ENCODE data around the gene PRX.

Gene PRX

GRCh38 chr19:40425450-40426287 is 12.5 kb upstream of the PRX start, which contains the start of gene SERTAD1:
Gene SERTAD1, minus strand, starts transcription at chr19:40425992. Its CDS starts 2,446 bp downstream, at chr19:40423546.
- peak within 1 kb of the TSS; percentile 98 for H2AFZ ChIP-seq (ENCODE audit: low read depth, low read length)
- peak within 1 kb of the TSS; percentile 88 to 99 for H3K4me3 ChIP-seq (ENCODE audit: low read depth in 1 of 2, low read length in 2 of 2)
- no peaks in the 10 kb centered on the region for H3K9me3 ChIP-seq (ENCODE audit: insufficient read depth, low read length, severe bottlenecking)
- ATAC-seq (ENCODE audit: insufficient read depth, low read depth) (peak; percentile 93), DNase-seq (peak; percentile 100)
- no peaks in the 10 kb centered on the region for H3K27me3 ChIP-seq (ENCODE audit: insufficient read depth, low read length, poor library complexity)
- no peaks in the 10 kb centered on the region for H4K20me1 ChIP-seq (ENCODE audit: insufficient read depth, low read length)
- H3K4me2 ChIP-seq (ENCODE audit: insufficient read depth, low read length) = peak within 1 kb of the TSS; percentile 100
- peak within 1 kb of the TSS; percentile 96 for H3K9ac ChIP-seq (ENCODE audit: low read depth, low read length)
- TF ChIP-seq EZH2 (IDR thresholded peaks at IDR 0.05; ENCODE audit: borderline replicate concordance, low read depth, low read length, severe bottlenecking) (no peak), CTCF (IDR thresholded peaks at IDR 0.05; ENCODE audit: borderline replicate concordance, extremely low read depth, low read length, poor library complexity, severe bottlenecking) (peak; percentile 60)
- peaks cover 25% of the 10 kb centered on the region for H3K4me1 ChIP-seq (ENCODE audit: insufficient read depth, low read length)
- H3K79me2 ChIP-seq (ENCODE audit: insufficient read depth, low read length) = peaks cover 19% of the 10 kb centered on the region
- peaks cover 13% of the 10 kb centered on the region; the same call in 1 of the 2 replicates for H3K36me3 ChIP-seq (ENCODE audit: insufficient read depth, low read length)
- H3K27ac ChIP-seq (ENCODE audit: low read length) = peak within 1 kb of the TSS; percentile 94

DNA sequence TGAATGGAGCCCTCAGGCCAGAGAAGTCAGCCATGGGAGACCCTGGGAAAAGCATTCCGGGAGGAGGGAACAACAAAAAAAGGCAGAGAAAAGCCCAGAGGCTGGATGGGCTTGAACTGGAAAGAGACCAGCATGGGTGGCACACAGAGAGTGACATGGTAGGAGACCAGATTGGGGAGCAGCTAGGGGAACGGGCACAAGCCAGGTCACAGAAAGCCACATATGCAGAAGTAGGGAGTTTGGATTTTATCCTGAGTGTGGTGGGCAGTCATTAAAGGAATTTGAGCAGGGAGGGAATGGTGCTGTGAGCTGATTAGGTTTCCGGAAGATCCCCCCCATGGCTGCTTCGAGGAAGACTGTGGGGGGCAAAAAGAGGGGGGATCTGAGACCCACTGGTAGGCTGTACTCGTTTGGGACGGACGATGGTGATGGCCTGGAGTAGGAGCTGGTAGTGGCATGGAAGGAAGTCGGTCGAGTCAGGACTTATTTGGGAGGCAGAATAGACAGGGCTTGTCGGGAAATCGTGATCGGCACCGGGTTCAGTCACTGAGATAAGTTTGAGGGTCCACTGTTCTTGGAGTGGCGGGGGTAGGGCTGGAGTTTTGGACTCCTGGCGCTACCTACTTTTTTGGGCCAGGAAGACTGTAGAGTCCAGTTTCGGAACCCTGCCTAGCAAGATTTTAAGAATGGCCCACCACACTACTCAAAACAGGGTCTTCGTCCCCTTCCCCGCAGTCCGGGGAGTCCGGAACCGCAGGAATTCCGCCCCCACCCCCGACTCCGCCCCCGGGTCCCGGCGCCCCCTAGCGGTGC is 11.7 kb upstream of the PRX start:
- peak overlapping the region; percentile 98 for H2AFZ ChIP-seq (ENCODE audit: low read depth, low read length)
- ATAC-seq (ENCODE audit: insufficient read depth, low read depth) = no peak
- peak overlapping the region; percentile 96 for H3K9ac ChIP-seq (ENCODE audit: low read depth, low read length)

DNA sequence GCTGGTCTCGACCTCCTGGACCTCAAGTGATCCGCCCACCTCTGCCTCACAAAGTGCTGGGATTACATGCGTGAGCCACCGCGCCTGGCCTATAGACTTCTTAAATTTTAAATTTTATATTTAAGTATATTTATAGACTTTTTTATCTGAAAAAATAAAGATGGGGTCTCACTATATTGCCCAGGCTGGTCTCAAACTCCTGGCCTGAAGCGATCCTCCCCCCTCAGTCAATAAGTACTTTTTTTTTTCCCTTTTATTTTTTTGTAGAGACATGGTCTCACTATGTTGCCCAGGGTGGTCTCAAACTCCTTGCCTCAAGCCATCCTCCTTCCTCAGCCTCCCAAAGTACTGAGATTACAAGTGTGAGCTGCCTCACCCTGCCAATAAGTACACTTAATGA is 10.8 kb upstream of the PRX start:
- ATAC-seq (ENCODE audit: insufficient read depth, low read depth) = no peak
- H3K27ac ChIP-seq (ENCODE audit: low read length) = no peak overlapping the region
- no peak overlapping the region for H3K4me3 ChIP-seq (ENCODE audit: low read depth in 1 of 2, low read length in 2 of 2)
- no peaks in the 10 kb centered on the region for H3K27me3 ChIP-seq (ENCODE audit: insufficient read depth, low read length, poor library complexity)
- no peak overlapping the region for H2AFZ ChIP-seq (ENCODE audit: low read depth, low read length)
- H3K4me1 ChIP-seq (ENCODE audit: insufficient read depth, low read length) = peaks cover 29% of the 10 kb centered on the region
- H3K9me3 ChIP-seq (ENCODE audit: insufficient read depth, low read length, severe bottlenecking) = no peaks in the 10 kb centered on the region
- no peak for TF ChIP-seq CTCF (IDR thresholded peaks at IDR 0.05; ENCODE audit: borderline replicate concordance, extremely low read depth, low read length, poor library complexity, severe bottlenecking)
- H3K79me2 ChIP-seq (ENCODE audit: insufficient read depth, low read length) = peaks cover 19% of the 10 kb centered on the region
- DNase-seq = no peak
- H3K9ac ChIP-seq (ENCODE audit: low read depth, low read length) = no peak overlapping the region
- H4K20me1 ChIP-seq (ENCODE audit: insufficient read depth, low read length) = no peaks in the 10 kb centered on the region
- peak overlapping the region; percentile 100; the same call in 1 of the 2 replicates for H3K4me2 ChIP-seq (ENCODE audit: insufficient read depth, low read length)
- peaks cover 13% of the 10 kb centered on the region; the same call in 1 of the 2 replicates for H3K36me3 ChIP-seq (ENCODE audit: insufficient read depth, low read length)

More for the DNA sequence above, 11.7 kb upstream of the PRX start:
- no peaks in the 10 kb centered on the region for H4K20me1 ChIP-seq (ENCODE audit: insufficient read depth, low read length)
- H3K4me3 ChIP-seq (ENCODE audit: low read depth in 1 of 2, low read length in 2 of 2) = peak overlapping the region; percentile 88 to 99
- peaks cover 29% of the 10 kb centered on the region for H3K4me1 ChIP-seq (ENCODE audit: insufficient read depth, low read length)
- peak overlapping the region; percentile 100 for H3K4me2 ChIP-seq (ENCODE audit: insufficient read depth, low read length)
- TF ChIP-seq EZH2 (IDR thresholded peaks at IDR 0.05; ENCODE audit: borderline replicate concordance, low read depth, low read length, severe bottlenecking) (no peak), CTCF (IDR thresholded peaks at IDR 0.05; ENCODE audit: borderline replicate concordance, extremely low read depth, low read length, poor library complexity, severe bottlenecking) (no peak)
- DNase-seq = peak; percentile 28
- peaks cover 13% of the 10 kb centered on the region; the same call in 1 of the 2 replicates for H3K36me3 ChIP-seq (ENCODE audit: insufficient read depth, low read length)
- H3K79me2 ChIP-seq (ENCODE audit: insufficient read depth, low read length) = peaks cover 19% of the 10 kb centered on the region
- H3K27me3 ChIP-seq (ENCODE audit: insufficient read depth, low read length, poor library complexity) = no peaks in the 10 kb centered on the region
- peak overlapping the region; percentile 94 for H3K27ac ChIP-seq (ENCODE audit: low read length)
- no peaks in the 10 kb centered on the region for H3K9me3 ChIP-seq (ENCODE audit: insufficient read depth, low read length, severe bottlenecking)
